RPMI7951 (cell line): ENCODE data around the gene BRCA1. TPM values are rescaled to one million over a fixed set of nuclear protein-coding genes. Genes with fewer than 3 reads are reported as not detected.
A peak's percentile ranks its signal among the peaks of the same experiment; 100 is the strongest.
"Not testable (repeated sequence)": the region's sequence is repeated elsewhere in the genome, so short reads cannot be mapped to it uniquely, and the experiment has no call there.

Source experiments
- DNase-seq: peaks from one replicate; pipeline ENCODE4 v3.0.0-alpha.2; 2012; ENCODE audit warnings: low read depth
- total RNA-seq: library from RNA; depleted of rRNA; stranded (reverse); fragments of >200 nt; shearing (Covaris generic); gene quantifications from 2 replicates; pipeline ENCODE4 v1.2.3, GENCODE V29; 2014; rRNA removed

Gene BRCA1
- total RNA-seq, 1 experiment from 2014 or later, result 34.6 TPM

GRCh38 chr17:43003542-43004172, 121.5 kb downstream of the BRCA1 start:
- DNase-seq, result peak; percentile 32

GRCh38 chr17:43000894-43001293, 124.3 kb downstream of the BRCA1 start:
- DNase-seq, result not testable (repeated sequence)

GRCh38 chr17:42999003-42999525, 126.1 kb downstream of the BRCA1 start:
- DNase-seq, result no peak

- peak; percentile 100 for DNase-seq
These were observed 126.9 kb downstream of the BRCA1 start, which contains the start of gene RPL27 for GRCh38 chr17:42997984-42998938. Gene RPL27 (plus strand): TSS chr17:42998419. CDS start chr17:42998751, 332 bp downstream.

GRCh38 chr17:42997390-42997983, 127.7 kb downstream of the BRCA1 start:
- DNase-seq, result no peak

Other genes with a start within 250 kb of the BRCA1 start
- not detected in 2 replicates for gene G6PC1, start 224.6 kb downstream of the BRCA1 start, total RNA-seq
- gene AARSD1, start 160.9 kb downstream of the BRCA1 start, total RNA-seq, result 20.3 and 22.7 TPM in 2 replicates
- 2.0 and 2.3 TPM in 2 replicates for gene PTGES3L, start 145.3 kb downstream of the BRCA1 start, total RNA-seq
- 4.7 and 5.0 TPM in 2 replicates for gene RUNDC1, start 144.8 kb downstream of the BRCA1 start, total RNA-seq
- 1,798 and 1,894 TPM in 2 replicates for gene RPL27, start 126.9 kb downstream of the BRCA1 start, total RNA-seq
- gene IFI35, start 118.6 kb downstream of the BRCA1 start, total RNA-seq, result 26.7 and 43.8 TPM in 2 replicates
- 97.0 and 112 TPM in 2 replicates for gene VAT1, start 103.0 kb downstream of the BRCA1 start, total RNA-seq
- not detected in 2 replicates for gene RND2, start 100.1 kb downstream of the BRCA1 start, total RNA-seq
- 44.7 and 52.4 TPM in 2 replicates for gene NBR1, start 45.9 kb upstream of the BRCA1 start, total RNA-seq
- 3.4 and 4.9 TPM in 2 replicates for gene TMEM106A, start 86.5 kb upstream of the BRCA1 start, total RNA-seq
- not detected in 2 replicates for gene CCDC200, start 103.3 kb upstream of the BRCA1 start, total RNA-seq
- not detected in 2 replicates for gene RNU2-1, start 108.6 kb upstream of the BRCA1 start, total RNA-seq